GM15510 (cell line): Measurements from ENCODE around the gene PPP1R14C.

ENCODE experiments used
- POLR2A ChIP-seq: IDR thresholded peaks from 3 replicates; pipeline ENCODE4 v1.6.1; 2011; ENCODE audit warnings: borderline replicate concordance; ENCODE audit not compliant: insufficient read length; ENCODE audit errors: extremely low read depth

The PPP1R14C gene

GRCh38 chr6:150176659-150177058 lies 33.8 kb downstream of the PPP1R14C start:
- TF ChIP-seq POLR2A, result no peak

GRCh38 chr6:150177259-150177951 lies 34.6 kb downstream of the PPP1R14C start:
- TF ChIP-seq POLR2A, result no peak

- TF ChIP-seq POLR2A, result no peak
Observed at GRCh38 chr6:150177952-150178520, 35.2 kb downstream of the PPP1R14C start.

- no peak for TF ChIP-seq POLR2A
Observed at GRCh38 chr6:150179030-150179429, 36.2 kb downstream of the PPP1R14C start.

- no peak for TF ChIP-seq POLR2A
Observed at GRCh38 chr6:150180517-150180916, 37.7 kb downstream of the PPP1R14C start.

GRCh38 chr6:150182460-150183078 lies 39.7 kb downstream of the PPP1R14C start:
- no peak for TF ChIP-seq POLR2A

- TF ChIP-seq POLR2A, result no peak
Observed at GRCh38 chr6:150183105-150183504, 40.3 kb downstream of the PPP1R14C start.

GRCh38 chr6:150183966-150184365 lies 41.1 kb downstream of the PPP1R14C start:
- no peak for TF ChIP-seq POLR2A

GRCh38 chr6:150184850-150185731 lies 42.2 kb downstream of the PPP1R14C start:
- TF ChIP-seq POLR2A, result no peak

- no peak for TF ChIP-seq POLR2A
Observed at GRCh38 chr6:150185732-150186117, 42.9 kb downstream of the PPP1R14C start.

GRCh38 chr6:150186129-150186898 lies 43.5 kb downstream of the PPP1R14C start:
- no peak for TF ChIP-seq POLR2A

GRCh38 chr6:150189122-150189521 lies 46.3 kb downstream of the PPP1R14C start:
- no peak for TF ChIP-seq POLR2A

GRCh38 chr6:150191809-150192208 lies 49.0 kb downstream of the PPP1R14C start:
- no peak for TF ChIP-seq POLR2A

- TF ChIP-seq POLR2A, result no peak
Observed at GRCh38 chr6:150194195-150194594, 51.4 kb downstream of the PPP1R14C start.
